ENCODE results near the gene SLC36A1.

DNA sequence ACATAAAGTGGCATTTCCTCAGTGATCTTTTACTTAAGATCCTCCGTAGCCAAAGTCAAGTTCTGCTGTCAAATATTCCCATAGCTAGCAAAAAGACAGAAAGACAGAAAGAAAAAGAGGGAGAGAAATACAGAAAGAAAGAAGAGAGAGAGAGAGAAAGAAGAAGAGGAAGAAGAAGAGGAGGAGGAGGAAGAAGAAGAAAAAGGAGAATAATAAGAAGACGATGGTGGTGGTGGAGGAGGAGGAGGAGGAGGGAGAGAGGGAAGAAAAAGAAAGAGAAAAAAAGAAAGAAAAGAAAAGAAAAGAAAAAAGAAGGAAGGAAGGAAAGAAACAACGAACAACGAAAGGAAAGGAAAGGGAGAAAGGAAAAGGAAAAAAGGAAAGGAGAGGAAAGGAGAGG, 89.6 kb downstream of the SLC36A1 start:
- TF ChIP-seq, protein P1, sequence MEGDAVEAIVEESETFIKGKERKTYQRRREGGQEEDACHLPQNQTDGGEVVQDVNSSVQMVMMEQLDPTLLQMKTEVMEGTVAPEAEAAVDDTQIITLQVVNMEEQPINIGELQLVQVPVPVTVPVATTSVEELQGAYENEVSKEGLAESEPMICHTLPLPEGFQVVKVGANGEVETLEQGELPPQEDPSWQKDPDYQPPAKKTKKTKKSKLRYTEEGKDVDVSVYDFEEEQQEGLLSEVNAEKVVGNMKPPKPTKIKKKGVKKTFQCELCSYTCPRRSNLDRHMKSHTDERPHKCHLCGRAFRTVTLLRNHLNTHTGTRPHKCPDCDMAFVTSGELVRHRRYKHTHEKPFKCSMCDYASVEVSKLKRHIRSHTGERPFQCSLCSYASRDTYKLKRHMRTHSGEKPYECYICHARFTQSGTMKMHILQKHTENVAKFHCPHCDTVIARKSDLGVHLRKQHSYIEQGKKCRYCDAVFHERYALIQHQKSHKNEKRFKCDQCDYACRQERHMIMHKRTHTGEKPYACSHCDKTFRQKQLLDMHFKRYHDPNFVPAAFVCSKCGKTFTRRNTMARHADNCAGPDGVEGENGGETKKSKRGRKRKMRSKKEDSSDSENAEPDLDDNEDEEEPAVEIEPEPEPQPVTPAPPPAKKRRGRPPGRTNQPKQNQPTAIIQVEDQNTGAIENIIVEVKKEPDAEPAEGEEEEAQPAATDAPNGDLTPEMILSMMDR (IDR thresholded peaks at IDR 0.05), result no peak
- TF ChIP-seq POLR2AphosphoS5 (IDR thresholded peaks at IDR 0.05) (no peak), POLR2A (IDR thresholded peaks at IDR 0.05) (no peak)
